Measurements from ENCODE around the gene STAM2. TPM values are rescaled to one million over a fixed set of nuclear protein-coding genes. Genes with fewer than 3 reads are reported as not detected.
"Not testable (repeated sequence)": the region's sequence is repeated elsewhere in the genome, so short reads cannot be mapped to it uniquely, and the experiment has no call there.

The STAM2 gene
- total RNA-seq, 1 donor from 2014 or later: 24.1 TPM

DNA sequence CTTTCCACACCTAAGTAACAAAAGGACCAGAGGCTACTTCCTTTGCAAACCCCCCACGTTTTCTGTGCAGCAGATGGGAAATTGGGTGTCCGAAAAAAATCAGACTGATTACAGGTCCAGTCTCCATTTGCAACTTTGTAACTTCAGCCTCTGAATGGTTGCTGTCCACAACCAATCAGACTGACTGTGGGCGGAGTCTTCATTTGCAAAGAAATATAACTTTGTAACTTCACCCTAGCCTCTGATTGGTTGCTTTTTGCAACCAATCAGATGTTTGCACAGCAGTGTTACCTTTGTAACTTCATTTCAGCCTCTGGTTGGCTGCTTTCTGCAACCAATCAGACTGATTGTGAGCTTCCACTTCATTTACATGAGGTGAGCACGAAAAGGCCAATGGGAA lies 48.9 kb downstream of the STAM2 start:
- no peak for DNase-seq
- ATAC-seq: no peak
- intact Hi-C loops (cut with micrococcal nuclease): no loop called here

DNA sequence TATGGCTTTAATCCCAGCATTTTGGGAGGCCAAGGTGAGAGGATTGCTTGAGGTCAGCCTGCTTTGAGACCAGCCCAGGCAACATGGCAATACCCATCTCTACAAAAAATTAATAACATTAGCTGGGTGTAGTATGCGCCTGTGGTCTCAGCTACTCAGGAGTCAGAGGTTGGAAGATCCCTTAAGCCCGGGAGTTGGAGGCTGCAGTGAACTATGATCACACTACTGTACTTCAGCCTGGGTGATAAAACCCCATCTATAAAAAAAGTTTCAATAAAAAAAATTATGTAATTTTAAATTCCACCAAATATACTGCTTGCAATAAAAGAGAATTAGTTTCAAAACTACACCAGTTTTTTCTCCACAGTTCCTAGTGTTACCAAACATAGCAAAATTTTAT lies 53.4 kb downstream of the STAM2 start:
- DNase-seq: no peak
- intact Hi-C loops (cut with micrococcal nuclease): no loop called here
- ATAC-seq: no peak

DNA sequence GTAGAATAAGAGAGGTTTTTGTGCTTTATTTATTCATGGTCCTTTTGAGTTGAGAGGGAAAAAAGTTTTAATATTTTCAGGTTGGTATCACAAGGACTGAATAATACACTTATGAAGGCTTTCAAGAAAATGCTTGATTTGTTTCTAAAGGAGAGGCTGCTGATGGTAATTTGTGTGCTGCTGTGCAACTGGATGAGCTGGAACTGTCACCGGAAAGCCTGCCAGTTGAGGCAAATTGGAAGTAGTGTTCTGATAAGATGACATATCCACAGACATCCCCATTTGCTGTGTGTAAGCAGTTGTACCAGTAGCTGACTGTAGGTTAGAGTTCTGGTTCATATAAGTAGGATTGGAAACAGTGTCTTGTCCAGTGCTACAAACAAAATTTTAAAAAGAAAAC lies 55.1 kb downstream of the STAM2 start:
- intact Hi-C loops (cut with micrococcal nuclease): no loop called here

DNA sequence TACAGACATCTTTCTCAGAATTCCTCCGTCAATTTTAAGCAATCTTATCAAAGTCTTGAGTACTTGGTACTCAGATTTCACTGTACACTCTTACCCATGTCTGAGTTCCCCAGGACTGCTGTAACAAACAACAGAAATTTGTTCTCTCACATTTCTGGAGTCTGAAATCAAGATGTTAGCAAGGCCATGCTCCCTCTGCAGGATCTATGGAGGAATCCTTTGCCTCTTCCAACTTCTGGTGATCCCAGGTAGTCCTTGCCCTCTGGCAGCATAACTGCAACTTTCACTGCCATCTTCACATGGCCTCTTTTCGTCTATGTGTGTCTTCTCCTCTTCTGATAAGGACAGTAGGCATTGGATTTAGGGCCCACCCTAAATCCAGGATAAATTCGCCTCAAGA lies 59.6 kb downstream of the STAM2 start:
- ATAC-seq: no peak
- intact Hi-C loops (cut with micrococcal nuclease): no loop called here
- no peak for DNase-seq

More for the DNA sequence above, 55.1 kb downstream of the STAM2 start:
- ATAC-seq: no peak
- no peak for DNase-seq

DNA sequence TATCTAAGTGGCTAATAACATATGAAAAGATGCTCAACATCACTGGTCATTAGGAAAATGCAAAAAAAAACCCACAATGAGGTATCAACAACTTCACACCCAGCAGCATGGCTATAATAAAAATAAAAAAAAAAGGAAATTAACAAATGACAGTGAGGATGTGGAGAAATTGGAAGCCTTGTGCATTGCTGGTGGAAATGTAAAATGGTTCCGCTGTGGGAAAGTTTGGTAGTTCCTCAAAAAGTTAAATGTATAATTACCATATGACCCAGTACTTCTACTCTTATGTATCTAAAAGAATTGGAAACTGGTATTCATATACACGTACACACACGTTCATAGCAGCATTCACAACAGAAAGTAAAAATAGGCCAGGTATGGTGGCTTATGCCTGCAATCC lies 61.2 kb downstream of the STAM2 start:
- ATAC-seq: no peak
- no peak for DNase-seq
- intact Hi-C loops (cut with micrococcal nuclease): no loop called here

DNA sequence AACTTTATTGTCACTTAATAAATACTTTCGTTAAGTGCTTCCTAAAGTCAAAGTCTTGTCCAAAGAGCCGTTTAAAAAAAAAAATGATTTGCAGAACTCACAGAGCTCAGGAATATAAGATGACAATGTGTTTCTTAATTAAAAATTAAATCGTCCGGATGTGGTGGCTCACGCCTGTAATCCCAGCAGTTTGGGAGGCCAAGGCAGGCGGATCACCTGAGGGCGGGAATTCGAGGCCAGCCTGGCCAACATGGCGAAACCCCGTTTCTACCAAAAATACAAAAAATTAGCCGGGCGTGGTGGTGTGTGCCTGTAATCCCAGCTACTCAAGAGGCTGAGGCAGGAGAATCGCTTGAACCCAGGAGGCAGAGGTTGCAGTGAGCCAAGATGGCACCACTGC lies 68.4 kb downstream of the STAM2 start:
- DNase-seq; ATAC-seq; intact Hi-C loops (cut with micrococcal nuclease): not testable (repeated sequence)

DNA sequence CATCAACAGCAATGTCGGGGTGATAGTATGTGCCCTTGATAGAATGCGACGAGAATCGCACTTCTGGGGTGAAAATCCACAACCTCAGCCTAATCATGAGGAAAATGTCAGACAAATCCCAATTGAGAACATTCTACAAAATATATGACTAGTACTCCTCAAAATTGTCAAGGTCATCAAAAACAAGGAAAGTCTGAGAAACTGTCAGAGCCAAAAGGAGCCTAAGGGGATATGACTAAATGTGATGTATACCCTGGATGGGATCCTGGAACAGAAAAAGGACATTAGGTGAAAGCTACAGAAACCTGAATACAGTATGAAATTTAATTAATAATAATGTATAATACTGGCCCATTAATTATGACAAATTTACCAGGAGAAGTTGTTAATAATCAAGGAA lies 69.1 kb downstream of the STAM2 start:
- ATAC-seq: no peak
- intact Hi-C loops (cut with micrococcal nuclease): no loop called here
- DNase-seq: no peak

DNA sequence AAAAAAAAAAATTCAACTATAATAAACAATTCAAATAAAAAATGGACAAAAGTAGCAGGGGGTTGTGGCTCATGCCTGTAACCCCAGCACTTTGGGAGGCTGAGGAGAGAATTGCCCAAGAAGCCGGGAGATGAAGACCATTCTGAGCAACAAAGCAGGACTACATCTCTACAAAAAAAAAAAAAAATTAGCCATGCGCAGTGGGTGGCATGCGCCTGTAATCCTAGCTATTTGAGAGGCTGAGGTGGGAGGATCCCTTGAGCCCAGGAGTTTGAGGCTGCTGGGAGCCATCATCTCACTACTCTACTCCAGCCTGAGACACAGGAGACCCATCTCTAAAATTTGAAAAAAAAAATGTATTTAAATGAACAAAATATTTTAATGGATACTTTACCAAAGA lies 72.3 kb downstream of the STAM2 start:
- no peak for DNase-seq
- ATAC-seq: no peak
- intact Hi-C loops (cut with micrococcal nuclease): no loop called here

DNA sequence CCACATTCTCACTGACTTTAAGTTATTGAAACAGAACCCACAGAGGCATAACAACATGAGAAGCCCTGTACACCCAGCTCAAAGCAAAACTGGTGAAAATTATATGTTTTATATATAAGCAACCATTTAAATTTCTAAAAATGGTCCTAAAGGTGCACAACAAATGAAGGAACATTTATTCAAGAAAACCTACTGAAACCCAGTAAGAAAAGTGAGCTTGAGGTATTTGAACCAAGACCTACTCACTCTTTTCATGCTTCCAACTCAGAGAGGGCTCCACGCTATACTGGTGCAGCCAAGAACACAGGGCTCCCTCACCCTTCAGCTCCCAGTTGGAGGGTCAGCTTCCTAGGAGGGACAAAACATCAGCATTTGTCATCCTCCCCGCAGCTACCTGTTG lies 74.6 kb downstream of the STAM2 start:
- ATAC-seq: no peak
- intact Hi-C loops (cut with micrococcal nuclease): no loop called here

DNA sequence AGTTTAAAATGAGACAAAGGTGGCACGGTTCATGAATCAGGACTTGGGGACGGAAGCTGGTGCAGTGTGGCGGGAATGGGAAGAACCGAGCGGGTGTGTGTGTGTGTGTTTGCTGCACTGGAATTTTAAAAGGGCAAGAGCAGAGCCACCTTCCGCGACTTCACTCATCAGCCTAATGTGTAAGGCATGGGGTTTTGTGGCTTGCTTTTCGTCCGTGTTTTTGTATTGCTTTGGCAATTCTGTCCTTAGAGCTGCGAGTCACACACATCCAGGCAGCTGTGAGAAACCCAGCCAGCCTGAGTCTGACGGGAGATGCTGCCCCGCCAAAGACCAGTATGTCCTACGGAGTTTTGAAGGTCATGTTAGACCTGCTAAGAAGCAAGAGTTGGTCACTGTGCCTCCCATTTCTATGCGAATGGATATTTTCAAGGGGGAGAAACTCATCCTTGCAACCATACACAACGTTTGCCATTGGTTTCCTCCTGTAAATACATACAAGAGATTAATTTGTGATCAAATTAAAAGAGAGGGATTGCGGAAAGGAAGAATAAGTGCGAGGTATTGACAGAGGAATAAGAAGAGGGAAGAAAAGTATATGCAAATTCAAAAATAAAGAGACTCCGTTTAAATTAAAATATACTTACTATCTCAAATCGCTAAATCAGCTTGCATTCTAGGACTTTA lies 76.1 kb downstream of the STAM2 start:
- ATAC-seq: peak; percentile 24
- intact Hi-C loops (cut with micrococcal nuclease): no loop called here
- no peak for DNase-seq

More for the DNA sequence above, 74.6 kb downstream of the STAM2 start:
- no peak for DNase-seq

DNA sequence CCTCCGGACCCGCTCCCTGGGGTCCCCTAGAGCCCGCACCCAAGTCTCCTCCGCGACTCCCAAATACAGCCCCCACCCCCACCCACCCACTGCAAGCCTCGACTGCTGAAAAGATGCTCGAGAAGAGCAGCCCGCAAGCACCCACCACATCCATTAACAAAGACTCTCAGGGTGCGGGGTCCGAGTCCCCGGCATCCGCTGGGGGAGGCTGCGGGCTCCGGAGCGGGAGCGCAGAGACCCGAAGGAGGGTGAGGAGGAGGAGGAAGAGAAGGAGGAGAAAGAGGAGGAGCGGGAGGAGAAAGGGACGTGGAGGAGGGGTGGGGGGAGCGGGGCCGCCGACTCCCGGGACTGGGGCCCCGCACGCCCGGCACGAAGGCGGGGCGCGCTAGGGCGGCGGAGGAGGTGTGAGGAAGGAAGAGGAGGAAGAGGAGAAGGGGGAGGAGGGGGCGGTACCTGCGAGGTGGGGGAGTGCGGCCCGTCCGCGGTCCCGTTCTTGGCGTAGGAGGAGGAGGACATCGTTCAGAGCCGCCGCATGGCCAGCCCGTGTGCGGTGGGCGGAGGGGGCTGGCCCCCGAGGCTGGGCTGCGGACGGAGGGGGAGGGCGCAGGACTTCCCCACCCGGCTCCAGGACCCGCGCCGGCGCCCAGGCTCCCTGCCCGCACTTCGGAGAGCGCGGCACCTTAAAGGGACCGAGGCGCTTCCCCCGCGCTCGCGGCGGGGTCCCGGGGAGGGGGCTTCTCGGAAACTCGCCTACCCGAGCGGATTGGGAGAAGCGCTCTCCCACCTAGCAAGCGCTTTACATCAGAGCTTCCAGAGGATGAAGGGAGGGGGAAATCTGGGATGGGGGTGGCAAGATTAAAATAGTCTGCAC lies 76.8 kb downstream of the STAM2 start, which contains the start of gene CACNB4:
TSS of gene CACNB4 (minus strand) at position 549 of the 871 bp plus-strand sequence.
- intact Hi-C loops (cut with micrococcal nuclease): no loop called here
- peak; percentile 59 for ATAC-seq
- peak; percentile 36 for DNase-seq

DNA sequence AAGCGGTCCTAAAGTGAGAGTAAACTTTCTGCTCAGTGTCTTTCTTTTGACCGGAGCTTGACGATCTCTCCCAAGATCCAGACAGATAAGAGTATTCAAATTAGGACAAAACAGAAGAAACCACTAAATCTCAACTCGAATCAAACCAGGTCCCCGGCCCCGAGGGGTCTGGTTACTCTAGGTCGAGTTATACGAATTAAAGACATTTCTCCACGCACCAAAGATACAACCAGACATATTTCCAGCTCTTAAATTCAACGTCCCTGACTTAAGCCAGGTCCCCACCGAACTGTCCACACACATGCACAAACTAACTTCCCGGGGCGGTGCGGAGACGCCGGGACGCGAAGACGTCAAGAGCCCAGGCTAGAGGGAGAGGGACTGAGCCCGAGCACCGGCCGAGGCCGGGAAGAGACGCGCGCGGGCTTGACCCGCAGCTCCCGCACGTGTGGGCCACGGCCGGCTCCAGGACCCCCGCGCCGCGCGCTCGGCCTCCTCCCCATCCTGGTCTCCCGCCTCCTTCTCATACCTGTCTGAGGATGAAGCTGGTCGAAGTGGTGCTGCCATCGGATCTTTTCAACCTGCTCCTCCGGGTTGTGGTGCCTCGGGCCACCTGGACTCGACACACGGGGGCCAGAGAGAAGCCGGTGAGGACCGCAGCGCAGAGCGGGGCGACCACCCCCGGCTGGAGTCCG lies 77.6 kb downstream of the STAM2 start:
- intact Hi-C loops (cut with micrococcal nuclease): no loop called here
- ATAC-seq (peak; percentile 84), DNase-seq (peak; percentile 55)

DNA sequence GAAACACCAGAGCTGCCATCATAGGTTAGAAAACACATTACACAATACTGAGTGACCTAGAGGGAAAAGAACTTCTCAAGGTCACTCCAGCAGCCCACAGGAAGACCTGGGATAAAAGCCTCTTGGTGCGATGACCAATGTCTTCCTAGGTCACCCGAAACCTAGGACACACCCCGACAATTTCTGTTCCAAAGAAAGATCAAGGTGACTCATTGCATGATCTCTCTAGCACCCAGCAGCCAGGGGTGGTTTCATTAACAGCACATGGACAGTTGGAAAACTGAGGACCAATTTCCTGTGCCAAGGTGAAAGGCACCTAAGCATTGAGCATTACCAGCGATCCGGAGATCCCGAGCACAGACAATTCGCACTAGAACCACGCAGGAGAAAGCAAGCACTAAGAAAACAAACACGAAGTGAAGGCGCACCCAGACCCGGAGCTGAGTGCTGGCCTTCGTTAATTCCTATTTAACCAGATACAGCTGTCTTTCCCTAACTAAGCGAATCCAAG lies 78.2 kb downstream of the STAM2 start:
- intact Hi-C loops (cut with micrococcal nuclease): no loop called here
- DNase-seq (no peak), ATAC-seq (peak; percentile 49)

DNA sequence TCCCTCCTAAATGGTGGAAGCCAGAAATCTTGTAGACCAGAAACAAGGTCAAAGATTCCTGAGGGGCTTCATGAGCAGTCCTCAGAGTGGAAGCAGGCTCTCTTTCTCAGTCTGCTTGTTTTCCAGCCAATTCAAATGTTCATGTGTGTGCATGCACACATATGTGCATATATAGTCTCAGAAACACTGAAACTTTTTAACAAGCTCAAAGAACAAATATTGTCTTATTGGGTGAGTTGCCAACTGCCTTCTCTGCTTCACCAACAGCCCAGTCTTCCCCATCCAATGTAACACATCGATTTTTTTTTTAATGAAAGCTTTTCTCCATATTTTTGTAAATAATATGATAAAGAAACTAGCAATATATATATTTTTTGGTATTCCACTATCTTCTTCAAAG lies 80.4 kb downstream of the STAM2 start:
- ATAC-seq: no peak
- intact Hi-C loops (cut with micrococcal nuclease): no loop called here
- DNase-seq: no peak

DNA sequence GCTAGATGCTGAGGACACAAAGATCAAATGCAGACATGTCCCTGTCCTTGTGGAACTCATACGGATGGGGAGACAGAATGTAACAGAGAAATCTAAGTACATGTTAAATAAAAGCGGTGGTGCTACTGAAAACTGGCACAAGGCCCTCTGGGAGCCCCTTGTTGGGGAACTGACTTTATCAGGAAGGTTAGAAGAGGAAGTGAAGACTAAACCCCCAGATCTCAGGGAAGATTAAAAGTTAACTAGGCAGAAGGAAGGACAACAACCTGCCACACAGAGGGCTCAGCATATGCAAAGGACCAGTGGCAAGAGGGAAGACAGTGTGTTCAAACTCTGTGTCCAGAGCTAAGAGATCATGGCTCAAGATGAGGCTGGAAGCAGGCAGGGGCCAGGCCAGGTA lies 81.5 kb downstream of the STAM2 start:
- intact Hi-C loops (cut with micrococcal nuclease): no loop called here
- no peak for ATAC-seq
- DNase-seq: no peak

DNA sequence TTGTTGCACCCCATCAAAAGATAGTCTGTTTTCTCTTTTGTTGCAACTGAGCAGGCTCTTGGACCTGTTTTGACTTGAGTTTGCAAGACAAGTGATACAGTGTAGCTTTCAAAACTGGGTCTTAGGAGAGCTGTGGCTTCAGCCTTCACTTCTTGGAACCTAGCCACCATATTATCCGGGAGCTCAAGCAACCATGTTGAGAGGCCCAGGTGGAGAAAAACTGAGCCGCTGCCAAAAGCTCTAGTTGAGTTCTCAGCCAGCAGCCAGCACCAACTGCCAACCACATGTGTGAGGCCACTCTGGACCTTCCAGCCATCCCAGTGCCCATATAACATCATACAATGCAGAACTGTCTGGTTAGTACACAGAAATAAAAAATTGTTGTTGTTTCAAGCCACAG lies 82.1 kb downstream of the STAM2 start:
- DNase-seq (no peak), ATAC-seq (peak; percentile 23)
- intact Hi-C loops (cut with micrococcal nuclease): no loop called here

DNA sequence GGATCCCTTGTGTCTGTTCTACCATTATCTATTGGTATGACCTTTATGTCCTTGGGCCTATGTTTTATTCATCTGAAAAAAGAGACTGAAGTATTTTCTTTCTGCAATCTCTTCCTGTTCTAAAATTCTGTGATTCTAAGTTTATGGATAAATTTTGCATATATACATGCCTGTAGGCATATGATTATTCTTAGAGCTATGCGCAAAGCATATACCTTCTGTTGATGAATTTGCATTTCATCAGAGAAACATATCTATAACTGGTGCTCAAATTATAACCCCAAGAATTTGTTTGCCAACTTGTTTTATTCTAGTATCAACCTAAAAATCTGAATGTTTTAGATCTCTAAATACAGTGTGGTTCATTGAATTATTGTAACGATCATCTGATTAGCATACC lies 83.5 kb downstream of the STAM2 start:
- no peak for DNase-seq
- ATAC-seq: no peak
- intact Hi-C loops (cut with micrococcal nuclease): no loop called here

DNA sequence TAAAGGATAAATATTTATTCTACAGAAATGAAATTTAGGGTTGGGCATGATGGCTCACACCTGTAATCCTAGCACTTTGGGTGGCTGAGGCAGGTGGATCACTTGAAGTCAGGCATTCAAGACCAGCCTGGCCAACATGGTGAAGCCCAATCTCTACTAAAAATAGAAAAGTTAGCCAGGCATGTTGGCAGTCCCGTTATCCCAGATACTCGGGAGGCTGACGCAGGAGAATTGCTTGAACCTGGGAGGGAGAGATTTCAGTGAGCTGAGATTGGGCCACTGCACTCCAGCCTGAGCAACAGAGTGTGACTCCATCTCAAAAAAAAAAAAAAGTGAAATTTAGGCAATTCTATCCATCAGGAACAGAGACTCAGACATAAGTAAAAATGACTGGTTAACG lies 84.8 kb downstream of the STAM2 start:
- peak; percentile 84 for ATAC-seq
- intact Hi-C loops (cut with micrococcal nuclease); DNase-seq: not testable (repeated sequence)

DNA sequence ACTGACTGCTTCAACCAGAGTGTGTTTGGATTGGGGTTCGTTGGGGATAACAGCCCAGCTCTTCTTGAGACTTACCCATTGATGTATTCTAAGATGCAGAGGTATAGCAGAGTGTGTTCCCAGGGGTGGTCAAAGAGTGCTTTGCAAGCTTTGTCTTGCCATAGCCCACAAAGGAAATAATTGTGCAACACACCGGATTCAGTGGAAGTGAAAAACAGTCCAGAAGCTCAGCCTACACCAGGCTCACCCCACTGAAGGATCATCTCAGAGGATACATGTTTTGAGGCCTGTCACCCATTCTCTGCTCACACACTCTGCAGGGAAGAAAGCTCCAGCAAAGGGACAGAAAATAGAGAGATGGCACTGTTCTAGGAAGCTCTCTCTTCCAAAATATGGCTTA lies 86.3 kb downstream of the STAM2 start:
- ATAC-seq (peak; percentile 48), DNase-seq (no peak)
- intact Hi-C loops (cut with micrococcal nuclease): no loop called here

DNA sequence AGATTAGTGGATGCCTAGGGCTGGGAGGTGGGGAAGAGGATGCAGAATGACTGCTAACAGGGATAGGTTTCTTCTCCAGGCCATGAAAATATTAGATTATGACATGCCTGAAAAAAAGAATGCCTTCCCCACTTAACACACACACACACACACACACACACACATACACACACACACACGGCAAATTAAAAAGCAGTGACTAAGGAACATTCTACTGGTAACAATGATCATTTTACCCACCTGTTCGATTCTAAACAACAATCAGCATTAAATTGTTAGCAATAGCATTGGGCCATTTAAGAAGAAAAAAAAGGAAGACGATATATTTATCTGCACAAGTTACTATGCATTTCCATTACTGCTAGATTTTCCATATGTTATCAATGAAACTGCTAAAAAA lies 87.6 kb downstream of the STAM2 start:
- no peak for ATAC-seq
- intact Hi-C loops (cut with micrococcal nuclease): no loop called here
- DNase-seq: no peak

Measured in left ventricle myocardium superior (tissue), 1 donor.